Measurements from ENCODE around the gene CNBP. TPM values are rescaled to one million over a fixed set of nuclear protein-coding genes. Genes with fewer than 3 reads are reported as not detected.

CNBP gene
- total and polyA plus RNA-seq, 2 donors (not counting 1 experiment from before 2014, with no cell fraction given), result 317 to 369 TPM

- Histone ChIP-seq H3K4me1 (ENCODE audit: control insufficient read depth, extremely low read depth, insufficient read depth, low read length) (no peaks in the 10 kb centered on the region), H3K4me2 (ENCODE audit: extremely low read depth, insufficient read depth, low read length) (no peak overlapping the region), H3K36me3 (ENCODE audit: control insufficient read depth, insufficient read depth, low read length) (peaks cover 20% of the 10 kb centered on the region), H3K4me3 (replicated peaks in 1 of 4; ENCODE audit: control extremely low read depth in 1 of 4, insufficient read depth in 1 of 4, low read depth in 3 of 4, low read length in 4 of 4) (no peak overlapping the region), H3K9ac (ENCODE audit: insufficient read depth, low read length) (no peak overlapping the region), H3K27ac (ENCODE audit: insufficient read depth, low read length) (no peak overlapping the region), H3K9me3 (ENCODE audit: control insufficient read depth, insufficient read depth, low read depth, low read length) (no peaks in the 10 kb centered on the region), H3K79me2 (ENCODE audit: control insufficient read depth, insufficient read depth, low read length) (no peaks in the 10 kb centered on the region), H3K27me3 (ENCODE audit: control insufficient read depth, insufficient read depth, low read length) (no peaks in the 10 kb centered on the region), H2AFZ (ENCODE audit: low read length) (no peak overlapping the region), H4K20me1 (ENCODE audit: control insufficient read depth, extremely low read depth, insufficient read depth, low read length) (no peaks in the 10 kb centered on the region)
- TF ChIP-seq EZH2 (IDR thresholded peaks at IDR 0.05; ENCODE audit: low read length, missing control alignments) (no peak), CTCF (conservative IDR thresholded peaks at IDR 0.05 in 1 of 2, IDR thresholded peaks at IDR 0.05 in 1 of 2; ENCODE audit: low read depth in 1 of 2, low read length in 2 of 2) (no peak)
- DNase-seq (ENCODE audit: low read depth in 2 of 2), result no peak
Observed at GRCh38 chr3:129132097-129132866, 51.4 kb downstream of the CNBP start.

GRCh38 chr3:129131465-129132088 lies 52.1 kb downstream of the CNBP start:
- Histone ChIP-seq H4K20me1 (ENCODE audit: control insufficient read depth, extremely low read depth, insufficient read depth, low read length) (no peaks in the 10 kb centered on the region), H3K79me2 (ENCODE audit: control insufficient read depth, insufficient read depth, low read length) (no peaks in the 10 kb centered on the region), H3K4me2 (ENCODE audit: extremely low read depth, insufficient read depth, low read length) (no peak overlapping the region), H3K4me1 (ENCODE audit: control insufficient read depth, extremely low read depth, insufficient read depth, low read length) (peaks cover 3% of the 10 kb centered on the region), H3K27me3 (ENCODE audit: control insufficient read depth, insufficient read depth, low read length) (no peaks in the 10 kb centered on the region), H2AFZ (ENCODE audit: low read length) (no peak overlapping the region), H3K4me3 (replicated peaks in 1 of 4; ENCODE audit: control extremely low read depth in 1 of 4, insufficient read depth in 1 of 4, low read depth in 3 of 4, low read length in 4 of 4) (no peak overlapping the region), H3K9ac (ENCODE audit: insufficient read depth, low read length) (no peak overlapping the region), H3K27ac (ENCODE audit: insufficient read depth, low read length) (no peak overlapping the region), H3K36me3 (ENCODE audit: control insufficient read depth, insufficient read depth, low read length) (peaks cover 20% of the 10 kb centered on the region), H3K9me3 (ENCODE audit: control insufficient read depth, insufficient read depth, low read depth, low read length) (no peaks in the 10 kb centered on the region)
- no peak for TF ChIP-seq CTCF (conservative IDR thresholded peaks at IDR 0.05 in 1 of 2, IDR thresholded peaks at IDR 0.05 in 1 of 2; ENCODE audit: low read depth in 1 of 2, low read length in 2 of 2)
- TF ChIP-seq EZH2 (IDR thresholded peaks at IDR 0.05; ENCODE audit: low read length, missing control alignments), result no peak
- no peak for DNase-seq (ENCODE audit: low read depth in 2 of 2)

DNA sequence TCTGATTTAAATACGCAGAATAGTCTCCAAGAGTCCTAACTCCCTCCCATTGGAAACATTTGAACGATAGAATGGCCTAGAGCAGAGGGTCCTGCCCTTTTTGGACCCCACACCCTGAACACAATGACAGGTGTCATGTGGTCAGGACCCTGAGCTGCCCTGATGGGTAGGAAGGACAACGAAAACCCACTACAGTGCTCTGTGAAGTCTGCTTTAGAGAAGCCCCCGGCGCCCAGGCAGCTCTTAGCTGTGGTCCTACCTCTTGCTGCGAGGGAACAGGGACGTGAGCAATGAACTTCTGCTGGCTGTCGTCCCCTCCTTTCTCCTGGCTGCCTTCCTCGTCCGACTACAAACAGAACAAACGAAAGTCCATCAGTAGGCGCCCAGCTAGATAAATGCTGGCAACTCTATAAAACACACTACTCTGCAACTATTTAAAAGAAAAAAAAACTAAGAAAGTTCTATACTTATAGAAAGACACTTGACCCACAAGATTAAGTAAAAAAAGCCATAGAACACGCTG lies 53.3 kb downstream of the CNBP start:
- no peak overlapping the region for H3K4me2 ChIP-seq (ENCODE audit: extremely low read depth, insufficient read depth, low read length)
- H3K36me3 ChIP-seq (ENCODE audit: control insufficient read depth, insufficient read depth, low read length), result peaks cover 20% of the 10 kb centered on the region
- no peaks in the 10 kb centered on the region for H3K79me2 ChIP-seq (ENCODE audit: control insufficient read depth, insufficient read depth, low read length)
- no peak overlapping the region for H3K27ac ChIP-seq (ENCODE audit: insufficient read depth, low read length)
- no peaks in the 10 kb centered on the region for H3K27me3 ChIP-seq (ENCODE audit: control insufficient read depth, insufficient read depth, low read length)
- no peak overlapping the region for H2AFZ ChIP-seq (ENCODE audit: low read length)
- H4K20me1 ChIP-seq (ENCODE audit: control insufficient read depth, extremely low read depth, insufficient read depth, low read length), result no peaks in the 10 kb centered on the region
- peaks cover 3% of the 10 kb centered on the region for H3K4me1 ChIP-seq (ENCODE audit: control insufficient read depth, extremely low read depth, insufficient read depth, low read length)
- H3K9ac ChIP-seq (ENCODE audit: insufficient read depth, low read length), result no peak overlapping the region
- TF ChIP-seq CTCF (conservative IDR thresholded peaks at IDR 0.05 in 1 of 2, IDR thresholded peaks at IDR 0.05 in 1 of 2; ENCODE audit: low read depth in 1 of 2, low read length in 2 of 2), result no peak
- TF ChIP-seq EZH2 (IDR thresholded peaks at IDR 0.05; ENCODE audit: low read length, missing control alignments), result no peak
- DNase-seq (ENCODE audit: low read depth in 2 of 2), result no peak
- no peak overlapping the region for H3K4me3 ChIP-seq (replicated peaks in 1 of 4; ENCODE audit: control extremely low read depth in 1 of 4, insufficient read depth in 1 of 4, low read depth in 3 of 4, low read length in 4 of 4)
- no peaks in the 10 kb centered on the region for H3K9me3 ChIP-seq (ENCODE audit: control insufficient read depth, insufficient read depth, low read depth, low read length)

Data from fibroblast of lung (primary cell).